WTC11 (cell line): ENCODE data around the gene PLBD2.

ENCODE experiments used
- ATF6 ChIP-seq: sonication (generic); formaldehyde crosslinking; IDR thresholded peaks from 2 replicates; pipeline ENCODE4 v1.8.1; 2023; ENCODE audit warnings: mild to moderate bottlenecking, missing genetic modification reagents
- CBFB ChIP-seq: sonication (generic); formaldehyde crosslinking; IDR thresholded peaks from 2 replicates; pipeline ENCODE4 v1.8.1; 2022; ENCODE audit warnings: mild to moderate bottlenecking, low read depth, missing genetic modification reagents
- CTCF ChIP-seq: fragments of 200-600 bp; IDR thresholded peaks from 2 replicates; pipeline ENCODE4 v1.8.0; 2022; ENCODE audit warnings: antibody characterized with exemption
- NR3C1 ChIP-seq: sonication (generic); formaldehyde crosslinking; conservative IDR thresholded peaks from 2 replicates; pipeline ENCODE4 v1.8.1; 2023; ENCODE audit warnings: low read depth, mild to moderate bottlenecking, missing genetic modification reagents
- SP1 ChIP-seq: sonication (generic); formaldehyde crosslinking; conservative IDR thresholded peaks from 2 replicates; pipeline ENCODE4 v1.8.1; 2022; ENCODE audit warnings: missing genetic modification reagents
- STAT6 ChIP-seq: sonication (generic); formaldehyde crosslinking; conservative IDR thresholded peaks from 2 replicates; pipeline ENCODE4 v1.8.1; 2023; ENCODE audit warnings: mild to moderate bottlenecking, low read depth, missing genetic modification reagents, moderate library complexity
- TCF7 ChIP-seq: sonication (generic); formaldehyde crosslinking; IDR thresholded peaks from 2 replicates; pipeline ENCODE4 v1.8.0; 2022; ENCODE audit warnings: mild to moderate bottlenecking, low read depth, missing genetic modification reagents, moderate library complexity
- TEAD4 ChIP-seq: sonication (generic); formaldehyde crosslinking; IDR thresholded peaks from 2 replicates; pipeline ENCODE4 v1.8.0; 2022; ENCODE audit warnings: mild to moderate bottlenecking, missing genetic modification reagents
- TP53 ChIP-seq: sonication (generic); formaldehyde crosslinking; IDR thresholded peaks from 2 replicates; pipeline ENCODE4 v1.8.1; 2023; ENCODE audit warnings: mild to moderate bottlenecking, missing genetic modification reagents
- ZNF263 ChIP-seq: sonication (generic); formaldehyde crosslinking; IDR thresholded peaks from 2 replicates; pipeline ENCODE4 v1.8.1; 2022; ENCODE audit warnings: low read depth, mild to moderate bottlenecking, moderate library complexity, missing genetic modification reagents
- TF ChIP-seq, protein P1 (sequence below): sonication (generic); formaldehyde crosslinking; IDR thresholded peaks from 2 replicates; pipeline ENCODE4 v1.8.0; 2022; ENCODE audit warnings: mild to moderate bottlenecking, missing genetic modification reagents

GRCh38 chr12:113347107-113347506, 11.3 kb upstream of the PLBD2 start:
- TF ChIP-seq TEAD4 (no peak), ATF6 (CRISPR knock-in tag) (no peak), CBFB (CRISPR knock-in tag) (no peak), TCF7 (no peak), NR3C1 (CRISPR knock-in tag) (no peak), TP53 (no peak), CTCF (no peak), SP1 (CRISPR knock-in tag) (no peak), STAT6 (no peak), ZNF263 (no peak)
- TF ChIP-seq, protein P1, sequence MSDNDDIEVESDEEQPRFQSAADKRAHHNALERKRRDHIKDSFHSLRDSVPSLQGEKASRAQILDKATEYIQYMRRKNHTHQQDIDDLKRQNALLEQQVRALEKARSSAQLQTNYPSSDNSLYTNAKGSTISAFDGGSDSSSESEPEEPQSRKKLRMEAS (CRISPR knock-in tag), result no peak
